HUES6 (cell line): Measurements from ENCODE around the gene TNFRSF25.
"Not testable (repeated sequence)": the region's sequence is repeated elsewhere in the genome, so short reads cannot be mapped to it uniquely, and the experiment has no call there.

Source experiments
- H3K27ac ChIP-seq: 2 replicates; pipeline ENCODE4 v1.7.0; 2013; ENCODE audit warnings: low read depth, mild to moderate bottlenecking, low read length, inconsistent platforms
- H3K27me3 ChIP-seq: 2 replicates; pipeline ENCODE4 v1.6.1; 2013; ENCODE audit warnings: low read length; ENCODE audit not compliant: control insufficient read depth, insufficient read depth
- H3K36me3 ChIP-seq: 2 replicates; pipeline ENCODE4 v1.6.1; 2013; ENCODE audit warnings: low read length; ENCODE audit not compliant: control insufficient read depth, insufficient read depth
- H3K4me1 ChIP-seq: 2 replicates; pipeline ENCODE4 v1.6.1; 2013; ENCODE audit warnings: low read length; ENCODE audit not compliant: control insufficient read depth, insufficient read depth
- H3K4me3 ChIP-seq: 2 replicates; pipeline ENCODE4 v1.5.1; 2013; ENCODE audit warnings: low read depth, low read length
- H3K9ac ChIP-seq: one replicate; pipeline ENCODE4 v1.6.1; 2013; ENCODE audit warnings: mild to moderate bottlenecking, low read length
- H3K9me3 ChIP-seq: 2 replicates; pipeline ENCODE4 v1.6.1; 2013; ENCODE audit warnings: low read depth, low read length; ENCODE audit not compliant: control insufficient read depth, insufficient read depth

The TNFRSF25 gene

DNA sequence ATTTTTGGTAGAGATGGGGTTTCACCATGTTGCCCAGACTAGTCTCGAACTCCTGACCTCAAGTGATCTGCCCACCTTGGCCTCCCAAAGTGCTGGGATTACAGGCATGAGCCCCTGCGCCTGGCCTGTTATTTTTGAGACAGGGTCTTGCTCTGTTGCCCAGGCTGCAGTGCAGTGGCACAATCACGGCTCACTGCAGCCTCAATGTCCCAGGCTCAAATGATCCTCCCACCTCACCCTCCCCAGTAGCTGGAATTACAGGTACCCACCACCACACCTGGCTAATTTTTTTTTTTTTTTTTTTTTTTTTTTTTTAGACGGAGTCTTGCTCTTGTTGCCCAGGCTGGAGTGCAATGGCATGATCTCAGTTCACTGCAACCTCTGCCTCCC is 27.9 kb upstream of the TNFRSF25 start:
- Histone ChIP-seq H3K4me1 (peaks cover 46% of the 10 kb centered on the region), H3K27me3 (peaks cover 26% of the 10 kb centered on the region)
- not testable (repeated sequence) for H3K27ac ChIP-seq, H3K9me3 ChIP-seq, H3K9ac ChIP-seq, H3K36me3 ChIP-seq, H3K4me3 ChIP-seq

DNA sequence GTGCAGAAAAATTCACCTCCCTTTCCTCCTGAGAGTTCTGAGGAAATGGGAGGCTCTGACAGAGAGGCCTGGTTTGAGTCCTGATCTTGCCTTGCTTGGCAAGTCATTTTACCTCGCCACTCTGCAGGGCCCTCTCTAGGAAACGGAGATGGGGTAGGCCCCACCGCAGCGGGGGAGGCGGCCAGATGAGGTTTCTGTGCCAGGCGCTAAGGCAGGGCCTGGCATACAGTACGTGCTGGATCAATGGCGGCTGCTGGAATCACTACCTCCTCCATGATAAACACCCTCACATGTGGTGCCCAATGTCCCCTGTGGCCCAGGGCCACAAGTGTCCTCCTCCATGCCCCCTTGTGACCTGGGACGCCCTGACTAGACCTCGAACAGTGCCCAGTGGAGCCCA is 26.0 kb upstream of the TNFRSF25 start:
- peaks cover 14% of the 10 kb centered on the region for H3K27me3 ChIP-seq

DNA sequence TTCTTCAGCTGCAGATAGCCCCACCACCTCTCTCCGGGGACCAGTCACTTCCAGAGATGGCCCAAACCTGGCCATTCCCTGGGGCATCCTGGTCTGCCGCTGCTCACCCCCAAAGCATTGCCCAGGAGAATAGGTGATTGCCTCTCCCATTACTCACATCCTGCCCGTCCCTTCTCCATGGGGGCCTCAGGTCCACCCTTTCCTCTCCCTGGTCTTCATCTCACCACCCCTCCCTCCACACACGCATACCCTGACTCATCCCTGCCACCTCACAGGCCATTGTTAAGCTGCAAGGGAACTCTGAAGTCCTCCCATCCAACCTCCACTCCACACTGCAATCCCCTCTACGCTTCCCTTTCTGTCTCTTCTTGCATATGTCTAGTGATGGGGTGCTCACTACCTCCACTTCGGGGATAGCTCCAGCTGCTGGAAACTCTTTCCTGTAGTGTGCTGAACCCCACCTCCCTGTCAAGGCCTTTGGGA is 25.5 kb upstream of the TNFRSF25 start, which contains the start of gene PLEKHG5:
Gene PLEKHG5 (minus strand): TSS at position 188 of the 483 bp plus-strand sequence. CDS start 14,096 bp downstream, outside the sequence.
- H3K9ac ChIP-seq, result peak within 1 kb of the TSS; percentile 76
- H3K27ac ChIP-seq, result peak within 1 kb of the TSS; percentile 64
- H3K9me3 ChIP-seq, result no peaks in the 10 kb centered on the region
- H3K4me3 ChIP-seq, result peak within 1 kb of the TSS; percentile 85
- peaks cover 47% of the 10 kb centered on the region for H3K4me1 ChIP-seq
- H3K36me3 ChIP-seq, result no peaks in the 10 kb centered on the region
- peaks cover 9% of the 10 kb centered on the region for H3K27me3 ChIP-seq

More for the DNA sequence above, 26.0 kb upstream of the TNFRSF25 start:
- no peaks in the 10 kb centered on the region for H3K9me3 ChIP-seq
- no peaks in the 10 kb centered on the region for H3K36me3 ChIP-seq
- H3K27ac ChIP-seq, result peak overlapping the region; percentile 11; the same call in 1 of the 2 replicates
- no peak overlapping the region for H3K9ac ChIP-seq
- peaks cover 44% of the 10 kb centered on the region for H3K4me1 ChIP-seq
- H3K4me3 ChIP-seq, result peak overlapping the region; percentile 85; the same call in 1 of the 2 replicates

DNA sequence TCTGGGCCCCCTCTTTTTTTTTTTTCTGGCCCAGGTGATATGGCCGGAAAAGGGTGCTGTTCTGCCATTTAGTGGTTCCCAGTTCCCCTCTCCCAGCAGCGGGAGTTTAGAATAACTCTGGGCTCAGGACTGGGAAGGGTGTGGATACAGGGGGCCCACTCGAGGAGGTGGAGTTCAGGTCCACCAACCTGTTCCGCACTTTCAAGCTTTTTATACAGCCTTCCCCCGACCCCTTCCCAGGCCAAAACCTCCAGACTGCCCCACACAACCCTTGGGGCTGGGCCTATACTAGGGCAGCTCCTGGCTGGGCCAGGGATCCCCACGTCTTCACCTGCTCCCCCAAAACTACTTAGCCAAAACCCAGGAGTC is 25.1 kb upstream of the TNFRSF25 start:
- H3K36me3 ChIP-seq, result no peaks in the 10 kb centered on the region
- peaks cover 7% of the 10 kb centered on the region for H3K27me3 ChIP-seq
- peak overlapping the region; percentile 85 for H3K4me3 ChIP-seq
- peaks cover 46% of the 10 kb centered on the region for H3K4me1 ChIP-seq
- no peaks in the 10 kb centered on the region for H3K9me3 ChIP-seq
- peak overlapping the region; percentile 64 for H3K27ac ChIP-seq
- peak overlapping the region; percentile 76 for H3K9ac ChIP-seq

DNA sequence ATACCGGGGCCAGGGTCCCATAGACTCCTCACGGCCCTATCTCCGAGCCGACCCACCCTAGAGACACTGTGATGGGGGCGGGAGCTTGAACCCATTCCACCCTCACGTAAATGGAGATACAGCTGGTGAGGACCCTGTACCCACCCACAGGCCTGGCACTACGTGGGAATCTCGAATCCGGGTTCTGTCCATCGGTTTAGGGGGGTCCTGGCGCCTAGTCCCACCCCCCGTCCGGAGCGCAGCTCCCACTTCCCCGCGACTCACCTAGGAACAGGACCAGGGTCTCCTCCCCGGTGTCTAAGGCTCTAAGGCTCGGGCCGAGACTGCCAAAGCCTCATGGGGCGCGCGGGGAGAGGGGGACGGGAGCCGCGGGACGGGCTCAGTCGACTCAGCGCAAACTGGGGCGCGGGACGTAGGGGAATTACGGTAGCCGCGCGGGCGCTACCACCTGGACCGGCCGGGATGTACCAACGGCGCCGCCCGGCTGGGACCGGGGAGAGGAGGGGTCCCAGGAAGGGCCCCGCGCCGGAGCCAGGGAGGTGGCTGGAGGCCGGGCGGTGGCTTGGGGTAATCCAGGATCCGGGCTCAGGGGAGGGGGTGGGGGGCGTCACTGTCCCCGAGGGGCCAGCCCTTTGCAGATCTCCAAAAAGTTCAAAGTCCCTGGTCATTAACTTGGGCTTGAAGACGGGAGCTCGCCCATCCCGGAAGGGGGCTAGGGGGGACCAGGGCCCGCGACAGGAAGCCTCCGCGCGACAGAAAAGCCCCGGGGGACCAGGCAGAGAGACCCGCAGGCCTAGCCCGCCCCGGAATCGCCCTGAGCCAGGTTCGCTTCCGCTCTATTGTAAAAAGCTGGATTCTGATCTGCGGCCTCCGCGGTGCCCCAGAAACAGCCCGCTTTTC is 24.5 kb upstream of the TNFRSF25 start:
- Histone ChIP-seq H3K9me3 (no peaks in the 10 kb centered on the region), H3K4me3 (peak overlapping the region; percentile 85), H3K36me3 (no peaks in the 10 kb centered on the region), H3K9ac (peak overlapping the region; percentile 76), H3K27ac (peak overlapping the region; percentile 64), H3K4me1 (peaks cover 41% of the 10 kb centered on the region), H3K27me3 (peaks cover 5% of the 10 kb centered on the region; the same call in 1 of the 2 replicates)

DNA sequence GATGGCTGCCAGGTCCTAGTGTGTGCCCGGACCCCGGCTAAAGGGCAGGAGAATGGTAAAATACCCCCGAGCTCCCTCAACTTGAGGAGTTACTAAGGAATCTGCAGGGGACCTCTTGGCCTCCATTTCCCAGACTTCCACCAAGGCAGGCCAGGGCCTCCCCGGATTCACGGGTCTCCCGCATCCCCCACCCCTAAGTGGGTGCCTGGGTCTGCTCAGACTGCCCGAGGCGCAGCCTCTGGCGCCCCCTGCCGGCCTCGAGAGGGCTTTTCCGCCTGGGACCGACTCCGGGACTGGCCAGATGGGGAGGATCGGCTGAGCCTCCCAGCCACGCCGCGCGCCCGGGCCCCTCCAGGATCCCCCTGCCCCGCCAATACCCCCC is 23.8 kb upstream of the TNFRSF25 start:
- Histone ChIP-seq H3K9me3 (no peaks in the 10 kb centered on the region), H3K36me3 (no peaks in the 10 kb centered on the region), H3K27me3 (peaks cover 8% of the 10 kb centered on the region; the same call in 1 of the 2 replicates), H3K27ac (peak overlapping the region; percentile 64; the same call in 1 of the 2 replicates), H3K4me1 (peaks cover 38% of the 10 kb centered on the region), H3K9ac (peak overlapping the region; percentile 76), H3K4me3 (peak overlapping the region; percentile 85)

DNA sequence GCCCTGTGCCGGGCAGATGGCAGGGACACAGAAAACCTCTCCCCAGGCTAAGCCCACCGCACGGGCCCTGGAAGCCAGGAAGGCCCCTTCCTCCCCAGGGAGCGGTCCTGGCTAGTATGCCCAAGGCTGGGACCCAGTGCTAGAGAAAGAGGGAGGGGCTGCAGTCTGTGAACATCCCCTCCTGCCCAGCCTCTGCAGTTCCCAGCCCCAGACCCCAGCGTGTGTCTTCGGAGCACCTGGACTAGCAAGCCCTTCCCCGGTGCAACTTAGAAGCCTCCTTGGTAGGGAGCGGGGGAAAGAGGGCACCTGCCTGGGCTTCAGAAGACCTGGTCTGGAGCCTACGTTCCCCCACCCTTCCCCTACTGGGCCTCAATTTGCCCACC is 23.4 kb upstream of the TNFRSF25 start:
- no peak overlapping the region for H3K27ac ChIP-seq
- H3K36me3 ChIP-seq, result no peaks in the 10 kb centered on the region
- no peak overlapping the region for H3K9ac ChIP-seq

DNA sequence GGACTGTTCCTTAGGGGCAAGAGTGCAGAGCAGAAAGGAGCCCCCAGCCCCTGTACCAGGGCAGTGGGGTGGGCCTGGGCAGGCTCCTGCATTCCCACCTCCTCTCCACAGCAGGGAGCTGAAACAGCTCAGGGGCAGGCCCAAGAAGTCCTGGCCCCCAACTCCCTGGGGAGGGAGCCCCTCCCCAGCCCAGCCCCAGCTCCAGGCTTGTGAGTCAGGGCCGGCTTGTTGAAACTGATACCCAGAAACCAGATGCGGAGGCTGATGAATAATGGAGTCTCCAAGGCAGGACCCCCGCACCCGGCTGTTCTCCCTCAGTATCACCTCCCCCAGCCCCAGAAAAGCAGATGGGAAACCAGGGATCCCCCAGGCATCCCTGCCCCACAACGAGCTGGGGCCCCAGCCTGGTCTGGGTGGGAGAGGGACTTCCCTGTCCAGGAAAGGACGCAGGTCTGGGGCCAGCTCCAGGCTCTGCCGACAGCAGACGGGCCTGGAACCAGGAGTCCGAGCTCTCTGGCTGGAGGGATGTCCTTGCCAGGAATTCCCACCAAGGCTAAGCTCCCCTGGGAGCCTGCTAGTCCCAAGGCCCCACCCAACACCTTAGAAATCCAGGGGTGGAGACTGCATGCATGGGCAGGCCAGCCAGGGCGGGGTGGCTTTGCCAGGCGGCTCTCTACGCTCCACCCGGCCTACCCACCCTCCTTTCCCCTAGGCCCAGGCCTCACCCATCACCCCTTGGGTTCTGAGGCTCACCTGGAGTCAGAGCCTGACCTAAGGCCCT is 22.8 kb upstream of the TNFRSF25 start:
- Histone ChIP-seq H3K27me3 (peaks cover 17% of the 10 kb centered on the region; the same call in 1 of the 2 replicates), H3K4me3 (no peak overlapping the region), H3K9ac (no peak overlapping the region), H3K4me1 (peaks cover 40% of the 10 kb centered on the region), H3K9me3 (no peaks in the 10 kb centered on the region), H3K27ac (no peak overlapping the region), H3K36me3 (no peaks in the 10 kb centered on the region)

More for the DNA sequence above, 23.4 kb upstream of the TNFRSF25 start:
- peaks cover 39% of the 10 kb centered on the region for H3K4me1 ChIP-seq
- H3K4me3 ChIP-seq, result peak overlapping the region; percentile 85; the same call in 1 of the 2 replicates
- no peaks in the 10 kb centered on the region for H3K9me3 ChIP-seq
- H3K27me3 ChIP-seq, result peaks cover 12% of the 10 kb centered on the region; the same call in 1 of the 2 replicates

DNA sequence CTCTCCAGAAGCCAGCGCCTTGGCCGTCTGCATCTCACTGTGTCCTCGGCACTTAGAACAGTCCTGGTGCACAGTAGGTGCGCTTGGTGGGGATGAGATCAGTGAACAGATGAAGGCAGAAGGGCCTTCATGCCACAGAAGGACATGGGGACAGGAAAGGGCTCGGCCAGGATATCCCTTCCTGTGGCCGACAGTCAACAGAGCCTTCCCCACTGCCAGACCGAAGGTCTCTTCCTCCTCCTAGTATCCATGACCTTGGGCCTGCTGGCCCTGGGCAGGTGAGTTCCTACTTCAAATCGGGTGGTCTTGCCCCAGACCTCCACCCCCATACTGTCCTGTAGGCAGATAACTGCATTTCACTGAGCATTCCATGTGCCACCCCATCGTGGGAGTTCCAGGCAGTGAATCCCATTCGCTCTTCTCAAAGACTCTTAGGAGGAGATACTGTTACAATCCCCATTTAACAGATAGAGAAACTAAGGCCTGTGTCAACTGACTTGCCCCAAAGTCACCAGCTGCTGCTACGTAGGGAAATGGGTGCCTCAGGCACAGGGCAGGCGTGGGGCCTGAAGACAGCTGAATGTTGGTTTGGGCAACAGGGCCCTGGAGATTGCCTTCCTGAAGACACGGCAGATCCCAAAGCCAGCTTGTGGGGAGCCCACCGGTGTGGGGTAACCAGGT is 22.0 kb upstream of the TNFRSF25 start:
- Histone ChIP-seq H3K27ac (no peak overlapping the region), H3K36me3 (no peaks in the 10 kb centered on the region), H3K9ac (no peak overlapping the region), H3K9me3 (no peaks in the 10 kb centered on the region), H3K4me3 (no peak overlapping the region), H3K27me3 (peaks cover 17% of the 10 kb centered on the region; the same call in 1 of the 2 replicates), H3K4me1 (peaks cover 40% of the 10 kb centered on the region)

DNA sequence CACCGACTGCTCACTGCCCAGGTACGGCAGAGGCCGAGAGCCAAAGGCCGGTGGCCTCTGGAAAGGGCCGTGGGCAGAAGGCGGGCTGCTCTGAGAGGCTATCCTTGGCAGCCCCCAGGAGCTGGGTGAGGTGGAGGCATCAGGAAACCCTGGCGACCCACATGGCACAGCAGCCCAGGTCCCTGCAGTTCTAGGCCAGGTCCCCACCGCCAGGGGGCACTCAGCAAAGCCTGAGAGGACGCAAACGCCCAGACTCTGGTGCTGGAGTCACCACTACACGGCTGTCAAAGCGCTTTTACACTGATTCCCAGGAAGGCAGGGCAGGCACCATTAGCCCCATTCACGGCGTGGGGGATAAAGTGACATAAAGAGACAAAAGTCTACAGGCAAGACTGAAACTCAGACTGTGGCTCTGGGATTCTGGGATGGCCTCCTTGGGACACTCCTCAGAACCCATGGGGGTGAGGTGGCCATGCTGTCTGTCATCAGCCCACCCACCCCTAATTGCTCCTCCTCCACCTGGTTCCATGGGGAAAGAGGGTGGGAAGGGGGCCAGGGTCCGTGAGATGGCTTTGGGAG is 20.5 kb upstream of the TNFRSF25 start:
- Histone ChIP-seq H3K9me3 (no peaks in the 10 kb centered on the region), H3K4me1 (peaks cover 30% of the 10 kb centered on the region), H3K9ac (no peak overlapping the region), H3K36me3 (no peaks in the 10 kb centered on the region), H3K27me3 (peaks cover 17% of the 10 kb centered on the region; the same call in 1 of the 2 replicates), H3K4me3 (peak overlapping the region; percentile 48), H3K27ac (no peak overlapping the region)
